Breast epithelium (tissue), 3 donors: ENCODE data around the gene GPBP1.

ENCODE experiments used
- POLR2A ChIP-seq: fragments of 450-650 bp; IDR thresholded peaks from one replicate; pipeline ENCODE4 v1.6.1; 2016; ENCODE audit warnings: antibody characterized with exemption, mild to moderate bottlenecking, moderate library complexity
- POLR2AphosphoS5 ChIP-seq, 3 donors: sonication (generic); formaldehyde crosslinking; IDR thresholded peaks; one replicate each; pipeline ENCODE4 v1.6.1; 2017; ENCODE audit warnings: antibody characterized with exemption in 3 of 3
- TF ChIP-seq, protein P1 (sequence below), 3 donors: fragments of 450-650 bp; IDR thresholded peaks; one replicate each; pipeline ENCODE4 v1.5.1; 2016 to 2017; ENCODE audit warnings: antibody characterized with exemption in 3 of 3, mild to moderate bottlenecking in 3 of 3, moderate library complexity in 3 of 3

DNA sequence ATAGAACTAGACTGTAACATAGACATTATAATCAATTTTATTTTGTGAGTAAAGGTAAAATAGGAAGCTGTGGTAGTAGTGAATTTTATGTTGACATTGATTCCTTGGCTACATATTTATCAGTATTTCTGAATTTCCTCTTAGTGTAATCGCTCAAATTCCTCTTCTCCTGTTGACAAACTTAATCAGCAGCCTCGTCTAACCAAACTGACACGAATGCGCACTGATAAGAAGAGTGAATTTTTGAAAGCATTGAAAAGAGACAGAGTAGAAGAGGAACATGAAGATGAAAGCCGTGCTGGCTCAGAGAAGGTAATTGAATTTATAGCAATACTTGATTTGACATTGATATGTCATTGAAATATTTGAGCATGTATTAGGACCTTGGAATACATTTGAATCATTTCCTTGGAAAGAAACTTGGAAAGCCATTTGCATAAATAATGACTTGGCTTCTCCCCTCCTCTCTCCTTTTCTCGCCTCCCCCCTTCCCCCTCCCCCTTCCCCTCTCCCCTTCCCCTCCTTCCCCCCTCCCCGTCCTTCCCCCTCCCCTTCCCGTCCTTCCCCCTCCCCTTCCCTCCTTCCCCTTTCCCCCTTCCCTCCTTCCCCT is 75.5 kb downstream of the GPBP1 start:
- TF ChIP-seq, protein P1, sequence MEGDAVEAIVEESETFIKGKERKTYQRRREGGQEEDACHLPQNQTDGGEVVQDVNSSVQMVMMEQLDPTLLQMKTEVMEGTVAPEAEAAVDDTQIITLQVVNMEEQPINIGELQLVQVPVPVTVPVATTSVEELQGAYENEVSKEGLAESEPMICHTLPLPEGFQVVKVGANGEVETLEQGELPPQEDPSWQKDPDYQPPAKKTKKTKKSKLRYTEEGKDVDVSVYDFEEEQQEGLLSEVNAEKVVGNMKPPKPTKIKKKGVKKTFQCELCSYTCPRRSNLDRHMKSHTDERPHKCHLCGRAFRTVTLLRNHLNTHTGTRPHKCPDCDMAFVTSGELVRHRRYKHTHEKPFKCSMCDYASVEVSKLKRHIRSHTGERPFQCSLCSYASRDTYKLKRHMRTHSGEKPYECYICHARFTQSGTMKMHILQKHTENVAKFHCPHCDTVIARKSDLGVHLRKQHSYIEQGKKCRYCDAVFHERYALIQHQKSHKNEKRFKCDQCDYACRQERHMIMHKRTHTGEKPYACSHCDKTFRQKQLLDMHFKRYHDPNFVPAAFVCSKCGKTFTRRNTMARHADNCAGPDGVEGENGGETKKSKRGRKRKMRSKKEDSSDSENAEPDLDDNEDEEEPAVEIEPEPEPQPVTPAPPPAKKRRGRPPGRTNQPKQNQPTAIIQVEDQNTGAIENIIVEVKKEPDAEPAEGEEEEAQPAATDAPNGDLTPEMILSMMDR (IDR thresholded peaks at IDR 0.05): no peak
- TF ChIP-seq POLR2A (no peak), POLR2AphosphoS5 (IDR thresholded peaks at IDR 0.05) (no peak)
